IPS-NIHi11 (cell line): ENCODE data around the gene EXOC6B.

Source experiments
- DNase-seq: peaks from one replicate; pipeline ENCODE4 v3.0.0; 2012; ENCODE audit warnings: mixed read lengths, low spot score

EXOC6B gene

DNA sequence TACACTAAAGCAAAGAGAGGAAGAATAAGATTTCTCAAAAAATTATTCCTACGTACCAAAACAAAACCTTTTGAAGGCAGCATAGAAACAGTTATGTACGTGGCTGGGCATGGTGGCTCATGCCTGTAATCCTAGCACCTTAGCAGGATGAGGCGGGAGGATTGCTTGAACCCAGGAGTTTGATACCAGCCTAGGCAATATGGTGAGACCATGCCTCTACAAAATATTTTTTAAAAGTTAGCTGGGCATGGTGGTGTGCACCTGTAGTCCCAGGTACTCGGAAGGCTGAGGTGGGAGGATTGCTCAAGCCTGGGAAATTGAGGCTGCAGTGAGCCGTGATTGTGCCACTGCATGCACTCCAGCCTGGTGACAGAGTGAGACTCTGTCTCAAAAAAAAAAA lies 663.3 kb downstream of the EXOC6B start:
- no peak for DNase-seq

GRCh38 chr2:72159211-72159993 lies 666.4 kb downstream of the EXOC6B start:
- no peak for DNase-seq

DNA sequence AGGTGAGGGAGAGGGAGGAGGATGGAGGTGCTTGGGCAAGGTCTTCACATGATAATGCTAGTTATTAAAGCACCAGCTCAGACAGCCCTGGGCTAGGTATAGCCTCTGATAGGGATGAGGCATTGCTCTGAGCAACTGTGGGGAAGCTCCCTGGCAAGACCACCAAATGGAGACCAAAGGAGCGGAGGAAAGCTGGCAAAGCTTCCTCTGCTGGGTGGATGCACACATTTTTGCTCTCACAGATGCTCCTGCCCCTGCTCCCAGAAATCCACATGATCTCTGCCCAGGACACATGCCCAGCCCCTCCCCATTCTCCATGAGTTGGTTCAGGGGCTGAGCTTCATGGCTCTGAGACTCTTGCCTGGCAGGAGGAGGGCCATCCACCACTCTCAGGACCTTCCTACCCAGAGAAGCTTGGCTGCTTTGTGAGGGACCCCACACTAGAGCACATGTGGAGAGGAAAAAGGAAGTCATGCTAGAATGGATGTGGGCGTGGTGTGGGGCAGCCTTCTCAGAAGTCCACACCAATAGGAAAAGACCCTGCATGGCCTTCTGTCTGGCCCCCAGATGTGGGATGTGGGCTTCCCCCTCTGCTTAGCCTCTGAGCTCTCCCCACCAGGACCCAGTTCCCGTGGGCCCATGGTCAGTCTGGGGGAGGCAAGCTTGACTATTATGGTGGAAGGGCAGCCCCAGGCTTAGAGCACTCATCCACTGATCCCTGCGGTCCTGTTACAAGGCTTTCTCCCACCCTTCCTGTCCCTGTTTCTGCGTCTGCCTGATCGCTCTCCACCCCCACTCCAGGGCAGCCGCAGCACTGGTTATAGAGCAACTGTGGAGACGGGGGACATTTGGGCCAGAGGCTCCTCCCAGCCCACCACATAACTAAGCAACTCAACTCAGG lies 667.7 kb downstream of the EXOC6B start:
- DNase-seq, result no peak

DNA sequence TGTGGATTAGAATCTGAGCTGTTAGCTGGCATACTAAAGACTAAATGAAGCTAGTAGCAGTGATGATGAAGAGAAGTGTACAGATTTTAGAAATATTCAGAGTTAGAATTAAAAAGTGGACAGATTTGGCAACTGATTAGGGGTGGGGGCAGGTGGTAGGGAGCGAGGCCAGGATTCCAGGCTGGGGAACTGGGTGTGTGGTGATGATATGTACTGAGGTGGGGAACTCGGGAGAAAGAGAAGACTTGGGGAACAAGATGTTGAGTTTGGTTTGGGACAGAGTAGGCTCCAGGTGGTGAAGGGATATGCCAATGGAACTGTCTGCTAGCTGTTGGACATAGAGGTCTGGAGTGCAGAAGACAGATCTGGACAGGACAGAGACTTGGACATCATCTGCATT lies 669.0 kb downstream of the EXOC6B start:
- DNase-seq, result no peak

- no peak for DNase-seq
These were observed 670.1 kb downstream of the EXOC6B start for GRCh38 chr2:72155737-72156136.

GRCh38 chr2:72155151-72155550 lies 670.7 kb downstream of the EXOC6B start:
- DNase-seq, result no peak

DNA sequence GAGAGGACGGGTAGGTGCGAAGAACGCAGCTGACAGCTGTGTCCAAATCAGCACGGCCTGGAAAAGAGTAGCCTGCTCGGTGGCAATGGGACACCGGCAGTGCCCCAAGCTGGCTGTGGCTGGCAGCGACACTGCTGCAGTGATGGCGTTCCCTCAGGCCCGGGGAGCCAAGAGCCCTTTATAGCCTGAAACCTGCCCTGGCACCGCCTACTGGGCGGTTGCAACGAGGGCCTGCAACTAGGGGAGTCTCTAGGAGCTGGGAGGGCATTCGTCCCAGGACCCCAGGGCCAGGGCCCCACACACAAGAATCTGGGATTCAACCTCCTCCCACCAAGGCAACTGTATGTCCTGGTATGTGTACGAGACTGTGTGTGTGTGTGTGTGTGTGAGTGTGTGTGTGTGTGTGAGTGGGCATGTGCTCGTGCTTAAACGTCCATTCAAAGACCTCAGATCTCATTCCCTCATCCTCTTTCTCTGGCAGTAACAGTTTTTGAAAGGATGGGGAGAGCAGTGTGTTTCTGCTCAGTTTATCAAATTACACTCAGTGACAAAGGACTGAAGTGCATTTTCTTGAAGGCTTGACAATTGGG lies 671.4 kb downstream of the EXOC6B start:
- DNase-seq, result no peak

- DNase-seq, result no peak
These were observed 671.9 kb downstream of the EXOC6B start for GRCh38 chr2:72153924-72154323.

GRCh38 chr2:72153026-72153791 lies 672.6 kb downstream of the EXOC6B start:
- DNase-seq, result no peak

DNA sequence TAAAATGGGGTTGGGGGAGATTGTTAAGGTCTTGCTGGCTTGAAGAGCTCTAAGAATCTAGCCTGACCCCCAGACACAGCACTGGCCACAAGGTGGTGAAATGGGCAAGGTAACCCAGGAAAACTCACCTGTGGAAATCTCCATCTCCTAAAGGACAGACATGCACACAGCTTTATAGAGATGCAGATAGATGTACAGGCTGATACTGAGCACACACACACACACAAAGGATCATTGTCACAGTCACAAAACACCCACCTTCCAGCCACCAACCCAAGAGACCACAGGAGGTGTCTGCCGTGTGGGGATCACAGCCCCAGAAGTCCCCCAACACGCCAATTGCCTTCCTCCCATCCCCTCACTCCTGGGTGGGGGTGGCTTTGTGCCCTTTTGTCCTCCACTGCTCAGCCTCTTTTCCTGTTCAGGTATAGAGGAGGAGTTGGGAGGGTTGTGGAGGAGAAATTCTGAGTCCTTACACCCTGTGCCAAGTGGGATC lies 674.9 kb downstream of the EXOC6B start:
- no peak for DNase-seq

- peak; percentile 80 for DNase-seq
These were observed 675.5 kb downstream of the EXOC6B start for GRCh38 chr2:72150157-72150860.

GRCh38 chr2:72149556-72150156 lies 676.2 kb downstream of the EXOC6B start:
- DNase-seq, result no peak

DNA sequence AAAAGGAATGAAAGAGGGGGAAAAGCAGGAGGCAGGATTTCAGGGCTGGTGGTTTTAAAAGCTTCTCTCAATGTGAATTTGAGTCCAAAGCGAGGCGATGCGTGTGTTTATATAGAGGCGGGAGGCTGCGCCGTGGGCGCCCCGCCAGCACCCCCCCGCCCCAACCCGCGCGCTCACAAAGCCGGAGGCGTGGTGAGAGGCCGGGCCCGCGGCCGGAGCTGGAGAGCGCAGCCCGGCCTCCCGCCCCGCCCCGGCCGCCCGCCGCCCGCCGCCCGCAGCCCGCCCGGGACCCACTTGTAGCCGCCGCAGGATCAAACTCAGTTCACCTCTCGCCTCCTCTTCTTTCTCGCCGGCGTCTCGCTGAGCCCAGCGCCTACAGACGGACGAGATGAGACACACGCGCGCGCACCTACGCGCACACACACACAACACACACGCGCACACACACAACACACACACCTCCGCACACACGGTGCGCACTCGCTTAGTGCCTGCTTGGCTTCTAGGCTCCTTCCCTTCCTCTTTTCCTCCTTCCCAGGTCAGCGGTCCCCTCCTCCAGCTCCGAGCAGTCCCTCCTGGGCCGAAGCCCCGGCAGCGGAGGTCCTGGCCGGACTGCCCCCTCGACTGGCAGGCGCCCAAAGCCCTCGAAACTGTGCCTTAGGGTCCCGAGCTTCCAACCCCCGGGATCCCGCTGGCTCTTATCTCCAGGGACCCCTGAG lies 676.8 kb downstream of the EXOC6B start:
- DNase-seq, result peak; percentile 61

- no peak for DNase-seq
These were observed 677.6 kb downstream of the EXOC6B start for GRCh38 chr2:72148003-72148836.

GRCh38 chr2:72147303-72147971 lies 678.4 kb downstream of the EXOC6B start, which contains the start of gene CYP26B1:
Gene CYP26B1, minus strand, starts transcription at chr2:72147862. Its CDS starts 28 bp downstream, at chr2:72147834.
- DNase-seq, result peak; percentile 66

GRCh38 chr2:72146347-72147302 lies 679.2 kb downstream of the EXOC6B start:
- no peak for DNase-seq

DNA sequence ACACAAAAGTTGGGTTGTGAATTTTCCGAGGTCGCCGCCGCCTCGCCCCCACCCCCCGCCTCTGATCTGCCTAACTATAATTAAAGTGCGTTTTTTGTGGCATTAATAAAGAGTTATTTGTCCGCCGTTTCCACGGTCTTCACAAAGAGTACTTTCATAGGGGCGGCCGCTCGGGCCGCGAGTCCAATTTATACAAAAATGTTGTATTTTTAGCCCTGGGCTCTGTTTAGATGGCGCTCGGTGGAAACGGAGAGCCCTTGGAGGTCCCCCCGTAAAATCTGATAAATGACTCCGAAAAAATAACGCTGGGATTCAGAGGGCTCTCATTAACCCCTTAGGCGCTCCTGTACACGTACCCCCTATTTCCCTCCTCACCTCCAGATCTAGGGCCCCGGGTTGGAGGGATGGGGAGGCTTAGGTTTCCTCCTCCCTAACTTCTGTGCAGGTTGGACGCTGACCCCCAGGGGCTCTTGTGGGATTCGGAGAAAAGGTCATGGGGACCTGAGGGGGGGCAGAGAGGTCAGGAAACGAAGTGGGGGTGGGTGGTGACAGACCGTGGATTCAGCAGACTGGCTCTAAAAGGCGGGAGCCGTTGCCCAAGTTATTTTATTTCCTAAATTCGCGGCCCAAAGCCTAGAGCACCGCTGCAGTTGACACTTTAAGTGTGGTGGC lies 680.0 kb downstream of the EXOC6B start:
- no peak for DNase-seq
